ENCODE data around the gene ERBB4.
A peak's percentile ranks its signal among the peaks of the same experiment; 100 is the strongest.

The ERBB4 gene

DNA sequence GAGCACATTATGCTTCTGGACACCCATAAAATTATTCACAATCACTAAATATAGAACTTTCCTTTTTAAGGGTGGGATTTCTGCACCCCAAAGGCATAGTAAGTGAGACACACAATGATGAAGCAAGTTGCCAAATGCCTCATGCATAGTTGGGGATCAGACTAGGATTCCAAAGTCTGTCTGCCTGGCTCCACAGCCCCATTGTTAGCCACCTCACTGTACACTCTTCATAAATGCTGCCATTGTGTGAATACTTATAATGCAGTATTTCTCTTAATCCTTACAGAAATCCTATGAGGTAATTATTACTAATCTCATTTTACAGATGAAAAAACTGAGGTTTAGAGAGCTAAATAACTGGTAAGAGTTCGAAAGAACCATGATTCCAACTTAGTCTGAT, 738.6 kb downstream of the ERBB4 start:
- Histone ChIP-seq H3K79me2 (ENCODE audit: insufficient read depth, low read length) (no peaks in the 10 kb centered on the region), H3K4me1 (ENCODE audit: insufficient read depth, low read length, poor library complexity, severe bottlenecking) (peaks cover 15% of the 10 kb centered on the region)
- no peak for TF ChIP-seq EZH2phosphoT487 (IDR thresholded peaks at IDR 0.05; ENCODE audit: borderline replicate concordance)
- TF ChIP-seq, protein P1, sequence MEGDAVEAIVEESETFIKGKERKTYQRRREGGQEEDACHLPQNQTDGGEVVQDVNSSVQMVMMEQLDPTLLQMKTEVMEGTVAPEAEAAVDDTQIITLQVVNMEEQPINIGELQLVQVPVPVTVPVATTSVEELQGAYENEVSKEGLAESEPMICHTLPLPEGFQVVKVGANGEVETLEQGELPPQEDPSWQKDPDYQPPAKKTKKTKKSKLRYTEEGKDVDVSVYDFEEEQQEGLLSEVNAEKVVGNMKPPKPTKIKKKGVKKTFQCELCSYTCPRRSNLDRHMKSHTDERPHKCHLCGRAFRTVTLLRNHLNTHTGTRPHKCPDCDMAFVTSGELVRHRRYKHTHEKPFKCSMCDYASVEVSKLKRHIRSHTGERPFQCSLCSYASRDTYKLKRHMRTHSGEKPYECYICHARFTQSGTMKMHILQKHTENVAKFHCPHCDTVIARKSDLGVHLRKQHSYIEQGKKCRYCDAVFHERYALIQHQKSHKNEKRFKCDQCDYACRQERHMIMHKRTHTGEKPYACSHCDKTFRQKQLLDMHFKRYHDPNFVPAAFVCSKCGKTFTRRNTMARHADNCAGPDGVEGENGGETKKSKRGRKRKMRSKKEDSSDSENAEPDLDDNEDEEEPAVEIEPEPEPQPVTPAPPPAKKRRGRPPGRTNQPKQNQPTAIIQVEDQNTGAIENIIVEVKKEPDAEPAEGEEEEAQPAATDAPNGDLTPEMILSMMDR (conservative IDR thresholded peaks at IDR 0.05; ENCODE audit: low read length): no peak

DNA sequence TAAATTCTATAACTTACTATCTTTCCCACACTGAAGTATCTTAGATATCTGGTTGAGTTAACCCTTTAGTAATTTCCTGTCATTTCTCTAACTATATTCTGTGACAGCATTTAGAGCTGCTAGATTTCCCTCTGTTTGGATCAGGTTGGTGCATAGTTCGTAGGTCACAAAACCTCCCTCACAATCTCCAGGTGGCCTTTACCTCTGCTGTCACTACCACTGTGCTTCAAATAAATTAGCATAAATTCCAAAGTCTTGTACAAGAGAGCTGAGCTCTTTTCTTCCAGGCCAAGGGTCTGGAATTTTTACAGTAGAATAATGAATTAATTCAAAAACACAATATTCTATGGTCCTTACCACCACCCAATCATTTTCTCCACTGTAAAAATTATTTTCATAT, 739.7 kb downstream of the ERBB4 start:
- Histone ChIP-seq H4K20me1 (ENCODE audit: insufficient read depth, low read length, poor library complexity, severe bottlenecking) (no peaks in the 10 kb centered on the region), H3K9me2 (replicated peaks; ENCODE audit: low read depth, low read length) (no peaks in the 10 kb centered on the region)

More for the DNA sequence above, 738.6 kb downstream of the ERBB4 start:
- no peaks in the 10 kb centered on the region for H3K9me2 ChIP-seq (replicated peaks; ENCODE audit: low read depth, low read length)
- H4K20me1 ChIP-seq (ENCODE audit: insufficient read depth, low read length, poor library complexity, severe bottlenecking): no peaks in the 10 kb centered on the region
- no peaks in the 10 kb centered on the region for H3K9me3 ChIP-seq (ENCODE audit: insufficient read depth, low read depth, low read length)
- no peaks in the 10 kb centered on the region for H3K27me3 ChIP-seq (ENCODE audit: insufficient read depth, low read length, poor library complexity, severe bottlenecking)
- H3K9ac ChIP-seq (ENCODE audit: low read depth, low read length, poor library complexity, severe bottlenecking): no peak overlapping the region
- no peaks in the 10 kb centered on the region for H3F3A ChIP-seq (ENCODE audit: low read depth)
- H3K4me2 ChIP-seq (ENCODE audit: low read depth, low read length, poor library complexity, severe bottlenecking): no peak overlapping the region
- H3K4me3 ChIP-seq (ENCODE audit: low read length, poor library complexity, severe bottlenecking): no peak overlapping the region
- H2AFZ ChIP-seq (ENCODE audit: low read length): peak overlapping the region; percentile 7; the same call in 1 of the 2 replicates
- no peaks in the 10 kb centered on the region for H3K36me3 ChIP-seq (ENCODE audit: insufficient read depth, low read length)

DNA sequence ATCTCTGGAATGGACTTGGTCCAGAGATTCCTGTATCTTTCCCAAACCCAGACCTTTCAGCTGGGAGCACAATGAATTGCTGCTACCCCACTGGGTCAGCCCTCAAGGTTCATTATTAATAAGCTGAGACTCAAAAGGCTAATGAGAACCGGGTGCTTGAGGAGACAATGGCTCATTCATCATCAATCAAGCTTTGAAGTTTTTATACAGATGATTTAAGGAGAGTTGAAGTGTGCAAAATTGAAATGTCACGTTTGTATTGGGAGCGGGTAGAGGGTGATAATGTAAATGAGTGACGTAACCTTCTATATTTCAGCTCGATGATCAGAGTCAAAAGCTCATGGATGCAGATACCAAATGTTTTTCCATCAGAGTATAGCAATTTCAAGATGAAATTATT, 744.9 kb downstream of the ERBB4 start:
- no peak for TF ChIP-seq EZH2phosphoT487 (IDR thresholded peaks at IDR 0.05; ENCODE audit: borderline replicate concordance)
- TF ChIP-seq, protein P1 (conservative IDR thresholded peaks at IDR 0.05; ENCODE audit: low read length): no peak
- no peaks in the 10 kb centered on the region for H3K79me2 ChIP-seq (ENCODE audit: insufficient read depth, low read length)
- no peaks in the 10 kb centered on the region for H3K27me3 ChIP-seq (ENCODE audit: insufficient read depth, low read length, poor library complexity, severe bottlenecking)
- no peak overlapping the region for H3K4me2 ChIP-seq (ENCODE audit: low read depth, low read length, poor library complexity, severe bottlenecking)
- peaks cover 12% of the 10 kb centered on the region for H3K4me1 ChIP-seq (ENCODE audit: insufficient read depth, low read length, poor library complexity, severe bottlenecking)
- no peak overlapping the region for H2AFZ ChIP-seq (ENCODE audit: low read length)
- no peak overlapping the region for H3K4me3 ChIP-seq (ENCODE audit: low read length, poor library complexity, severe bottlenecking)
- no peaks in the 10 kb centered on the region for H3K36me3 ChIP-seq (ENCODE audit: insufficient read depth, low read length)
- H3K9ac ChIP-seq (ENCODE audit: low read depth, low read length, poor library complexity, severe bottlenecking): no peak overlapping the region
- H3K9me2 ChIP-seq (replicated peaks; ENCODE audit: low read depth, low read length): no peaks in the 10 kb centered on the region
- no peaks in the 10 kb centered on the region for H4K20me1 ChIP-seq (ENCODE audit: insufficient read depth, low read length, poor library complexity, severe bottlenecking)
- peaks cover 3% of the 10 kb centered on the region; the same call in 1 of the 2 replicates for H3F3A ChIP-seq (ENCODE audit: low read depth)
- no peaks in the 10 kb centered on the region for H3K9me3 ChIP-seq (ENCODE audit: insufficient read depth, low read depth, low read length)

More for the DNA sequence above, 739.7 kb downstream of the ERBB4 start:
- Histone ChIP-seq H3F3A (ENCODE audit: low read depth) (no peaks in the 10 kb centered on the region), H3K27me3 (ENCODE audit: insufficient read depth, low read length, poor library complexity, severe bottlenecking) (no peaks in the 10 kb centered on the region), H3K4me3 (ENCODE audit: low read length, poor library complexity, severe bottlenecking) (no peak overlapping the region), H3K9ac (ENCODE audit: low read depth, low read length, poor library complexity, severe bottlenecking) (no peak overlapping the region), H3K4me1 (ENCODE audit: insufficient read depth, low read length, poor library complexity, severe bottlenecking) (peaks cover 15% of the 10 kb centered on the region), H3K4me2 (ENCODE audit: low read depth, low read length, poor library complexity, severe bottlenecking) (no peak overlapping the region), H3K79me2 (ENCODE audit: insufficient read depth, low read length) (no peaks in the 10 kb centered on the region), H2AFZ (ENCODE audit: low read length) (no peak overlapping the region), H3K36me3 (ENCODE audit: insufficient read depth, low read length) (no peaks in the 10 kb centered on the region), H3K9me3 (ENCODE audit: insufficient read depth, low read depth, low read length) (no peaks in the 10 kb centered on the region)
- TF ChIP-seq EZH2phosphoT487 (IDR thresholded peaks at IDR 0.05; ENCODE audit: borderline replicate concordance): no peak
- TF ChIP-seq, protein P1 (conservative IDR thresholded peaks at IDR 0.05; ENCODE audit: low read length): no peak
